ENCODE data around the gene CCDC188. TPM values are rescaled to one million over a fixed set of nuclear protein-coding genes. Genes with fewer than 3 reads are reported as not detected.
"Not testable (repeated sequence)": the region's sequence is repeated elsewhere in the genome, so short reads cannot be mapped to it uniquely, and the experiment has no call there.

Gene CCDC188
- total RNA-seq, 1 experiment from 2014 or later, result not detected

DNA sequence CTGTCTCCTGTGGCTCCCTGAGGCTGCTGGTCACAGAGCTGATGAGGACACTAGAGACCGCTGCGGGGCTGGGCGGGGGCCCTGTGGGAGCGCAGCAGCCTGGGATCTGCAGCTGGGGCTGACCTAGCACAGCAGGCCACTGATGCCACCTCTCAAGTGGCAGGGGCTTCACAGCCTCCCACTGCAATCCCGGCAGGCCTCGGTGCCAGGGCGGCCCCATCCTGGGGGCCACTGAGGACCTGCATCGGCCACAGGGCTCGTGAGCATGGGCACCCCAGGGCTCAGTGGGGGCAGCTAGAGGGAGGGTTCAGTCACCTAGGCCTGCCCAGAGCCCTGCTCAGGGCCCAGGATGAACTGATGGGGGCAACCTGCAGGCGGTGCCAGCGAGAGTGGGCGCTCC lies 14.6 kb upstream of the CCDC188 start:
- H3K27ac ChIP-seq, result no peak overlapping the region
- H3K4me3 ChIP-seq, result no peak overlapping the region
- no peaks in the 10 kb centered on the region for H3K9me2 ChIP-seq (ENCODE audit: insufficient read depth)
- H3K9me3 ChIP-seq (ENCODE audit: insufficient read depth, low read depth), result no peaks in the 10 kb centered on the region
- peaks cover 13% of the 10 kb centered on the region; the same call in 1 of the 2 replicates for H3K27me3 ChIP-seq (ENCODE audit: insufficient read depth, low read depth)
- no peaks in the 10 kb centered on the region for H4K20me1 ChIP-seq (ENCODE audit: insufficient read depth)
- ChIA-PET POLR2A (ENCODE audit: unreplicated experiment) (no interaction called here), CTCF (no interaction called here)
- H3K79me2 ChIP-seq (ENCODE audit: low read depth), result no peaks in the 10 kb centered on the region
- no TSS peak for BruUV-seq (replicated peaks)
- H3K4me2 ChIP-seq, result no peak overlapping the region
- no peaks in the 10 kb centered on the region for H3K36me3 ChIP-seq (ENCODE audit: low read depth)
- TF ChIP-seq, protein P1, sequence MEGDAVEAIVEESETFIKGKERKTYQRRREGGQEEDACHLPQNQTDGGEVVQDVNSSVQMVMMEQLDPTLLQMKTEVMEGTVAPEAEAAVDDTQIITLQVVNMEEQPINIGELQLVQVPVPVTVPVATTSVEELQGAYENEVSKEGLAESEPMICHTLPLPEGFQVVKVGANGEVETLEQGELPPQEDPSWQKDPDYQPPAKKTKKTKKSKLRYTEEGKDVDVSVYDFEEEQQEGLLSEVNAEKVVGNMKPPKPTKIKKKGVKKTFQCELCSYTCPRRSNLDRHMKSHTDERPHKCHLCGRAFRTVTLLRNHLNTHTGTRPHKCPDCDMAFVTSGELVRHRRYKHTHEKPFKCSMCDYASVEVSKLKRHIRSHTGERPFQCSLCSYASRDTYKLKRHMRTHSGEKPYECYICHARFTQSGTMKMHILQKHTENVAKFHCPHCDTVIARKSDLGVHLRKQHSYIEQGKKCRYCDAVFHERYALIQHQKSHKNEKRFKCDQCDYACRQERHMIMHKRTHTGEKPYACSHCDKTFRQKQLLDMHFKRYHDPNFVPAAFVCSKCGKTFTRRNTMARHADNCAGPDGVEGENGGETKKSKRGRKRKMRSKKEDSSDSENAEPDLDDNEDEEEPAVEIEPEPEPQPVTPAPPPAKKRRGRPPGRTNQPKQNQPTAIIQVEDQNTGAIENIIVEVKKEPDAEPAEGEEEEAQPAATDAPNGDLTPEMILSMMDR (conservative IDR thresholded peaks at IDR 0.05), result no peak
- no peak for TF ChIP-seq EZH2 (IDR thresholded peaks at IDR 0.05; ENCODE audit: low read depth)
- no peaks in the 10 kb centered on the region for H3K4me1 ChIP-seq (replicated peaks; ENCODE audit: insufficient read depth)
- intact Hi-C loops (cut with micrococcal nuclease; ENCODE audit: unreplicated experiment), result no loop called here
- H3F3A ChIP-seq (ENCODE audit: insufficient read depth, low read depth), result no peaks in the 10 kb centered on the region
- no peak overlapping the region for H2AFZ ChIP-seq
- DNase-seq, result no peak

DNA sequence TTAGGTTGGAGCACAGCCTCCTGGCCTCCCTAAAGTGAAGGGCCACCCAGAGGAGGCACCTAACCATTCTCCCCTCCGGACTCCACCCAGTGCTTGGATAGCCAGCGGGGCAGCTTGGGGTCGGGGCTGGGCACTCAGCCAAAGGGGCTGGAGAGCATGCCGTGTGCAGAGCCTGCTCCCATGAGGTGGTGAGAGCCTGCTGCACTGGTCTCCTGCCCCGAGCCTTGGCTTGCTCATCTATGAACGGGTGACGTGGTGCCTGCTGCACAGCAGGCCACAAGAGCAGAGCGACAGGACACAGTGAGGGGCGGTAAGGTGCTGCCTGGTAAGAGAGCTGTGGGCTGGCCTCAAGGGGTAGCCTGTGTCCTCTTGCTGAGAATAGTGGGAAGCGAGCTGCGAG lies 14.0 kb upstream of the CCDC188 start:
- H3F3A ChIP-seq (ENCODE audit: insufficient read depth, low read depth), result no peaks in the 10 kb centered on the region
- BruUV-seq (replicated peaks), result no TSS peak
- H3K9me3 ChIP-seq (ENCODE audit: insufficient read depth, low read depth), result no peaks in the 10 kb centered on the region
- H3K27me3 ChIP-seq (ENCODE audit: insufficient read depth, low read depth), result peaks cover 17% of the 10 kb centered on the region
- H4K20me1 ChIP-seq (ENCODE audit: insufficient read depth), result no peaks in the 10 kb centered on the region
- intact Hi-C loops (cut with micrococcal nuclease; ENCODE audit: unreplicated experiment), result no loop called here
- H2AFZ ChIP-seq, result no peak overlapping the region
- H3K4me3 ChIP-seq, result no peak overlapping the region
- no peaks in the 10 kb centered on the region for H3K36me3 ChIP-seq (ENCODE audit: low read depth)
- DNase-seq, result no peak
- no peaks in the 10 kb centered on the region for H3K79me2 ChIP-seq (ENCODE audit: low read depth)
- TF ChIP-seq EZH2 (IDR thresholded peaks at IDR 0.05; ENCODE audit: low read depth), result no peak
- TF ChIP-seq, protein P1 (conservative IDR thresholded peaks at IDR 0.05), result no peak
- ChIA-PET CTCF (no interaction called here), POLR2A (ENCODE audit: unreplicated experiment) (no interaction called here)
- H3K4me2 ChIP-seq, result no peak overlapping the region
- no peak overlapping the region for H3K27ac ChIP-seq
- no peaks in the 10 kb centered on the region for H3K4me1 ChIP-seq (replicated peaks; ENCODE audit: insufficient read depth)
- H3K9me2 ChIP-seq (ENCODE audit: insufficient read depth), result no peaks in the 10 kb centered on the region

DNA sequence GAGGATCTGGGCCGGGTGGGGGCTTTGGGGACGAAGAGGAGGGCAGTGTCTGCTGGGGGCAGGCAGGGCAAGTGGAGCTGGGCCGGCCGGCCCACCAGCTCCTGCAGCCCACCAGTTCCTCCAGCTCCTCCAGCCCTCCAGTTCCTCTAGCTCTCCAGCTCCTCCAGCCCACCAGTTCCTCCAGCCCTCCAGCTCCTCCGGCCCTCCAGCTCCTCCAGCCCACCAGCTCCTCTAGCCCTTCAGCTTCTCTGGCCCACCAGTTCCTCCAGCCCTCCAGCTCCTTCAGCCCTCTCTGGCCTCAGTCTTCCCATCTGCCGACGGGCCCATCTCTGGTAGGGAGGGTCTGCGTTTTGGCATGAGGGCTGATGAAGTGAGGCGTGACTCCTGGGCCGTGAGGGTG lies 9.2 kb upstream of the CCDC188 start:
- Histone ChIP-seq H2AFZ (no peak overlapping the region), H3K79me2 (ENCODE audit: low read depth) (no peaks in the 10 kb centered on the region), H3K4me3 (no peak overlapping the region), H3K27ac (no peak overlapping the region), H3K36me3 (ENCODE audit: low read depth) (no peaks in the 10 kb centered on the region), H3K27me3 (ENCODE audit: insufficient read depth, low read depth) (peaks cover 15% of the 10 kb centered on the region), H3F3A (ENCODE audit: insufficient read depth, low read depth) (no peaks in the 10 kb centered on the region), H3K4me2 (no peak overlapping the region), H3K9me3 (ENCODE audit: insufficient read depth, low read depth) (no peaks in the 10 kb centered on the region), H3K4me1 (replicated peaks; ENCODE audit: insufficient read depth) (no peaks in the 10 kb centered on the region), H4K20me1 (ENCODE audit: insufficient read depth) (peaks cover 3% of the 10 kb centered on the region; the same call in 1 of the 2 replicates), H3K9me2 (ENCODE audit: insufficient read depth) (no peaks in the 10 kb centered on the region)
- TF ChIP-seq, protein P1 (conservative IDR thresholded peaks at IDR 0.05), result no peak
- no peak for TF ChIP-seq EZH2 (IDR thresholded peaks at IDR 0.05; ENCODE audit: low read depth)
- DNase-seq, result no peak
- CTCF ChIA-PET, result no interaction called here
- POLR2A ChIA-PET (ENCODE audit: unreplicated experiment), result interaction anchor here (0.6 kb wide), 1 partner anchor 47 kb away, joined by 11 read pairs; no protein-coding TSS in a partner anchor
- BruUV-seq (replicated peaks), result no TSS peak
- intact Hi-C loops (cut with micrococcal nuclease; ENCODE audit: unreplicated experiment), result no loop called here

DNA sequence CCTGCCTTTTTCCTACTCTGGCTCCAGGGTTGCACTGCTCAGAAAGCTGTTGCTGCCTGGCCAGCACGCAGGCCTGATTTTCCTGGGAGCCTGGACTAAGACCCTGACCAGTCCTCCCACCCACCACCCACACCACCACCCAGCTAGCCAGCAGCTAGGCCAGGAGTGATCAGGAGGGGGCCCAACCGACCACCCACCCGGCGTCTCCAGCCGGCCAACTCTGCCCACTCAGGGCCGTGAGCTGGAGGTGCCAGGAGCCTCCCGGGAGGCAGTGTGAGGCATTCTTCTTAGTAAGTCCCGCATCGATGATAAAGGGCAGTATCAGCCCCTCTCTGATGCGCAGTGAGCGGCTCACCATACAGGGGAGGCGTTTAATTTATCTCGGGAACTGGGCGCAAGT lies 8.7 kb upstream of the CCDC188 start:
- H3K27ac ChIP-seq; H3K9me2 ChIP-seq (ENCODE audit: insufficient read depth); POLR2A ChIA-PET (ENCODE audit: unreplicated experiment); H2AFZ ChIP-seq; H3K4me1 ChIP-seq (replicated peaks; ENCODE audit: insufficient read depth); H3K79me2 ChIP-seq (ENCODE audit: low read depth); BruUV-seq (replicated peaks); H4K20me1 ChIP-seq (ENCODE audit: insufficient read depth); H3K36me3 ChIP-seq (ENCODE audit: low read depth); H3K4me2 ChIP-seq; H3K9me3 ChIP-seq (ENCODE audit: insufficient read depth, low read depth); H3F3A ChIP-seq (ENCODE audit: insufficient read depth, low read depth); DNase-seq; H3K4me3 ChIP-seq: not testable (repeated sequence)
- intact Hi-C loops (cut with micrococcal nuclease; ENCODE audit: unreplicated experiment), result loop anchor here (5.0 to 10.0 kb wide), 3 partner anchors 258 to 535 kb away; no protein-coding TSS in a partner anchor
- peaks cover 15% of the 10 kb centered on the region for H3K27me3 ChIP-seq (ENCODE audit: insufficient read depth, low read depth)
- CTCF ChIA-PET, result interaction anchor here (0.6 kb wide), 1 partner anchor 296 kb away, joined by 3 read pairs; no protein-coding TSS in a partner anchor
